ENCODE measurements around the gene USP32. TPM values are rescaled to one million over a fixed set of nuclear protein-coding genes. Genes with fewer than 3 reads are reported as not detected.

USP32 gene
- total RNA-seq, 3 donors from 2014 or later (not counting 1 experiment from before 2014, with no cell fraction given): 41.3 to 68.5 (median 41.7) TPM

- H3K4me3 ChIP-seq (ENCODE audit: low read length): no peak overlapping the region
- H3K27ac Mint-ChIP-seq: no peak overlapping the region
- H3K4me3 Mint-ChIP-seq: no peak overlapping the region
- H3K36me3 Mint-ChIP-seq: no peaks in the 10 kb centered on the region
- DNase-seq: no peak
- WGBS (ENCODE audit: insufficient coverage): 89% methylated on average over 10 of the region's 10 CpGs
- no peak overlapping the region for H3K27ac ChIP-seq (ENCODE audit: low read length)
- no peaks in the 10 kb centered on the region for H3K9me3 ChIP-seq (ENCODE audit: control insufficient read depth, insufficient read depth, low read length)
- peaks cover 4 to 5% of the 10 kb centered on the region in 2 donors for H3K4me1 Mint-ChIP-seq
- H3K36me3 ChIP-seq (ENCODE audit: control insufficient read depth, insufficient read depth, low read length): no peaks in the 10 kb centered on the region
- peaks cover 8% of the 10 kb centered on the region for H3K4me1 ChIP-seq (ENCODE audit: control insufficient read depth, insufficient read depth, low read length)
- intact Hi-C loops (cut with micrococcal nuclease): no loop called here
- no peaks in the 10 kb centered on the region for H3K27me3 ChIP-seq (ENCODE audit: control insufficient read depth, insufficient read depth, low read length)
- no peaks in the 10 kb centered on the region for H3K9me3 Mint-ChIP-seq
- no peak for ATAC-seq
- H3K27me3 Mint-ChIP-seq (ENCODE audit: low read depth in 2 of 2): peaks cover 3 to 7% of the 10 kb centered on the region in 2 donors
- TF ChIP-seq CTCF (IDR thresholded peaks at IDR 0.05): no peak
These were observed 34.7 kb upstream of the USP32 start for GRCh38 chr17:60426596-60426995.

- Mint-ChIP-seq H3K4me3 (no peak overlapping the region), H3K4me1 (peaks cover 11 to 12% of the 10 kb centered on the region in 2 donors)
These were observed 33.7 kb upstream of the USP32 start for GRCh38 chr17:60425626-60426025.

GRCh38 chr17:60423865-60424264 lies 31.9 kb upstream of the USP32 start:
- DNase-seq: no peak
- Mint-ChIP-seq H3K27me3 (ENCODE audit: low read depth in 2 of 2) (no peaks in the 10 kb centered on the region), H3K4me3 (no peak overlapping the region), H3K9me3 (no peaks in the 10 kb centered on the region), H3K27ac (no peak overlapping the region), H3K36me3 (no peaks in the 10 kb centered on the region), H3K4me1 (peaks cover 11 to 12% of the 10 kb centered on the region in 2 donors)
- no peak overlapping the region for H3K27ac ChIP-seq (ENCODE audit: low read length)
- H3K9me3 ChIP-seq (ENCODE audit: control insufficient read depth, insufficient read depth, low read length): no peaks in the 10 kb centered on the region
- no peak for TF ChIP-seq CTCF (IDR thresholded peaks at IDR 0.05)
- 96% methylated on average over 3 of the region's 3 CpGs for WGBS (ENCODE audit: insufficient coverage)
- no peak for ATAC-seq
- H3K4me1 ChIP-seq (ENCODE audit: control insufficient read depth, insufficient read depth, low read length): peaks cover 10% of the 10 kb centered on the region
- H3K4me3 ChIP-seq (ENCODE audit: low read length): no peak overlapping the region
- no peaks in the 10 kb centered on the region for H3K36me3 ChIP-seq (ENCODE audit: control insufficient read depth, insufficient read depth, low read length)
- intact Hi-C loops (cut with micrococcal nuclease): no loop called here
- H3K27me3 ChIP-seq (ENCODE audit: control insufficient read depth, insufficient read depth, low read length): no peaks in the 10 kb centered on the region

More at GRCh38 chr17:60425626-60426025, 33.7 kb upstream of the USP32 start:
- H3K36me3 ChIP-seq (ENCODE audit: control insufficient read depth, insufficient read depth, low read length): no peaks in the 10 kb centered on the region
- WGBS (ENCODE audit: insufficient coverage): 91% methylated on average over 6 of the region's 6 CpGs
- peaks cover 0 to 3% of the 10 kb centered on the region in 2 donors for H3K27me3 Mint-ChIP-seq (ENCODE audit: low read depth in 2 of 2)
- no peak for ATAC-seq
- no peaks in the 10 kb centered on the region for H3K36me3 Mint-ChIP-seq
- H3K4me3 ChIP-seq (ENCODE audit: low read length): no peak overlapping the region
- no peaks in the 10 kb centered on the region for H3K27me3 ChIP-seq (ENCODE audit: control insufficient read depth, insufficient read depth, low read length)
- H3K27ac Mint-ChIP-seq: no peak overlapping the region
- intact Hi-C loops (cut with micrococcal nuclease): no loop called here
- no peak for TF ChIP-seq CTCF (IDR thresholded peaks at IDR 0.05)
- no peak overlapping the region for H3K27ac ChIP-seq (ENCODE audit: low read length)
- H3K9me3 ChIP-seq (ENCODE audit: control insufficient read depth, insufficient read depth, low read length): no peaks in the 10 kb centered on the region
- no peaks in the 10 kb centered on the region for H3K9me3 Mint-ChIP-seq
- H3K4me1 ChIP-seq (ENCODE audit: control insufficient read depth, insufficient read depth, low read length): peaks cover 10% of the 10 kb centered on the region
- no peak for DNase-seq

GRCh38 chr17:60422162-60422665 lies 30.3 kb upstream of the USP32 start, which contains the start of gene CHCT1:
CHCT1 (plus strand) TSS chr17:60422489; CDS start chr17:60422593, 104 bp downstream.
- intact Hi-C loops (cut with micrococcal nuclease): no loop called here
- H3K4me1 Mint-ChIP-seq: peaks cover 11 to 12% of the 10 kb centered on the region in 2 donors
- H3K4me3 Mint-ChIP-seq: peak within 1 kb of the TSS; percentile 83
- Histone ChIP-seq H3K4me1 (ENCODE audit: control insufficient read depth, insufficient read depth, low read length) (peaks cover 10% of the 10 kb centered on the region), H3K36me3 (ENCODE audit: control insufficient read depth, insufficient read depth, low read length) (no peaks in the 10 kb centered on the region), H3K27me3 (ENCODE audit: control insufficient read depth, insufficient read depth, low read length) (no peaks in the 10 kb centered on the region), H3K4me3 (ENCODE audit: low read length) (peak within 1 kb of the TSS; percentile 56), H3K27ac (ENCODE audit: low read length) (peak within 1 kb of the TSS; percentile 27), H3K9me3 (ENCODE audit: control insufficient read depth, insufficient read depth, low read length) (no peaks in the 10 kb centered on the region)
- peaks cover 0 to under 1% of the 10 kb centered on the region in 2 donors for H3K27me3 Mint-ChIP-seq (ENCODE audit: low read depth in 2 of 2)
- DNase-seq (no peak), ATAC-seq (no peak)
- WGBS (ENCODE audit: insufficient coverage): 82% methylated on average over 18 of the region's 18 CpGs
- H3K27ac Mint-ChIP-seq: peak within 1 kb of the TSS; percentile 21 to 89
- H3K9me3 Mint-ChIP-seq: no peaks in the 10 kb centered on the region
- TF ChIP-seq CTCF (IDR thresholded peaks at IDR 0.05): no peak
- H3K36me3 Mint-ChIP-seq: no peaks in the 10 kb centered on the region
